Natural killer cell treated with Interleukin-12 subunit alpha and Interleukin-12 subunit beta and Interleukin-15 and Interleukin-18, amount 100 ng/mL, for 72 hours (primary cell): ENCODE measurements around the gene H2AZ1. TPM values are rescaled to one million over a fixed set of nuclear protein-coding genes. Genes with fewer than 3 reads are reported as not detected.

Source experiments
- ATAC-seq, 2 donors: fragments of 150-1000 bp; cut with Tn5 transposase in 1 of 2; sonication (Bioruptor Pico), chemical (Tn5 transposase) in 1 of 2; 2 replicates each; pipeline ENCODE4 v1.10.0; 2021
- DNase-seq: peaks from one replicate; pipeline ENCODE4 v3.0.0; 2022; ENCODE audit warnings: low spot score
- H3K27ac Mint-ChIP-seq, 2 donors: 1 replicate in 1 of 2; 2 replicates in 1 of 2; pipeline ENCODE4 v1.8.0; 2022; ENCODE audit warnings: mixed read lengths in 2 of 2, mild to moderate bottlenecking in 1 of 2, moderate library complexity in 1 of 2
- H3K27me3 Mint-ChIP-seq, 2 donors: 1 replicate in 1 of 2; 2 replicates in 1 of 2; pipeline ENCODE4 v1.8.0; 2022; ENCODE audit warnings: mixed read lengths in 2 of 2
- H3K36me3 Mint-ChIP-seq: one replicate; pipeline ENCODE4 v1.8.0; 2022; ENCODE audit warnings: mixed read lengths
- H3K4me1 Mint-ChIP-seq, 2 donors: 1 replicate in 1 of 2; 2 replicates in 1 of 2; pipeline ENCODE4 v1.8.0; 2022; ENCODE audit warnings: low read depth in 2 of 2, mixed read lengths in 2 of 2, mild to moderate bottlenecking in 1 of 2
- H3K4me3 Mint-ChIP-seq: one replicate; pipeline ENCODE4 v1.8.0; 2022; ENCODE audit warnings: mixed read lengths
- H3K9me3 Mint-ChIP-seq: 2 replicates; pipeline ENCODE4 v1.8.0; 2022; ENCODE audit warnings: mixed read lengths
- total RNA-seq, 2 donors: library from RNA; stranded (reverse); gene quantifications; one replicate each; pipeline ENCODE4 v1.2.3, GENCODE V29; 2022

The H2AZ1 gene
- total RNA-seq, 2 donors from 2014 or later: 429 to 580 TPM

GRCh38 chr4:99918656-99919055, 31.4 kb downstream of the H2AZ1 start:
- Mint-ChIP-seq H3K9me3 (no peaks in the 10 kb centered on the region), H3K4me3 (no peak overlapping the region), H3K36me3 (peaks cover 28% of the 10 kb centered on the region), H3K27ac (no peak overlapping the region), H3K27me3 (no peaks in the 10 kb centered on the region), H3K4me1 (peaks cover 6 to 11% of the 10 kb centered on the region in 2 donors)
- DNase-seq (no peak), ATAC-seq (no peak)

GRCh38 chr4:99917575-99917974, 32.5 kb downstream of the H2AZ1 start:
- Mint-ChIP-seq H3K9me3 (no peaks in the 10 kb centered on the region), H3K4me1 (peaks cover 9 to 15% of the 10 kb centered on the region in 2 donors), H3K27ac (no peak overlapping the region), H3K36me3 (peaks cover 28% of the 10 kb centered on the region), H3K4me3 (no peak overlapping the region), H3K27me3 (no peaks in the 10 kb centered on the region)
- ATAC-seq (no peak), DNase-seq (no peak)

GRCh38 chr4:99915449-99915848, 34.6 kb downstream of the H2AZ1 start:
- H3K4me1 Mint-ChIP-seq: peaks cover 15 to 21% of the 10 kb centered on the region in 2 donors

More at GRCh38 chr4:99915449-99915848, 34.6 kb downstream of the H2AZ1 start:
- Mint-ChIP-seq H3K36me3 (peaks cover 28% of the 10 kb centered on the region), H3K9me3 (no peaks in the 10 kb centered on the region), H3K27ac (no peak overlapping the region), H3K27me3 (no peaks in the 10 kb centered on the region), H3K4me3 (no peak overlapping the region)
- DNase-seq (no peak), ATAC-seq (no peak)

Other genes with a start within 250 kb of the H2AZ1 start
- 10 to 100 TPM; 15.9 to 23.4 TPM for gene DAPP1, start 133.4 kb downstream of the H2AZ1 start, total RNA-seq
- gene LAMTOR3, start 55.8 kb downstream of the H2AZ1 start, total RNA-seq: 10 to 100 TPM; 13.9 to 32.3 TPM
- gene DNAJB14, start 3.7 kb downstream of the H2AZ1 start, total RNA-seq: 10 to 100 TPM; 51.4 to 70.3 TPM
- gene DDIT4L, start 240.2 kb upstream of the H2AZ1 start, total RNA-seq: 1 to 10 TPM in 1 of 2 donors, not detected in 1; 1.8 TPM